Neural cell (in vitro differentiated cells): ENCODE measurements around the gene RPRD1A. TPM values are rescaled to one million over a fixed set of nuclear protein-coding genes. Genes with fewer than 3 reads are reported as not detected.
"Not testable (repeated sequence)": the region's sequence is repeated elsewhere in the genome, so short reads cannot be mapped to it uniquely, and the experiment has no call there.

Experiments
- H2AFZ ChIP-seq: fragments of 200-600, 300-800 bp; sonication (generic), shearing (Covaris generic); 2 replicates; pipeline ENCODE4 v1.6.0; 2014; ENCODE audit warnings: low read depth, mild to moderate bottlenecking, antibody characterized with exemption, low read length, moderate library complexity
- H3F3A ChIP-seq: fragments of 200-600 bp; shearing (Covaris generic); 2 replicates; pipeline ENCODE4 v1.6.1; 2016; ENCODE audit warnings: mild to moderate bottlenecking, moderate library complexity, mixed read lengths, antibody characterized with exemption, low read length; ENCODE audit not compliant: insufficient read depth, poor library complexity, severe bottlenecking
- H3K27ac ChIP-seq: fragments of 200-600, 300-800 bp; sonication (generic), shearing (Covaris generic); 2 replicates; pipeline ENCODE4 v1.5.1; 2014; ENCODE audit warnings: mild to moderate bottlenecking, low read length, moderate library complexity
- H3K27me3 ChIP-seq: fragments of 300-800, 200-600 bp; sonication (generic), shearing (Covaris generic); 2 replicates; pipeline ENCODE4 v1.6.0; 2014; ENCODE audit warnings: mild to moderate bottlenecking, low read depth, low read length, moderate library complexity; ENCODE audit not compliant: insufficient read depth
- H3K36me3 ChIP-seq: fragments of 300-800, 200-600 bp; sonication (generic), shearing (Covaris generic); 2 replicates; pipeline ENCODE4 v1.5.1; 2014; ENCODE audit warnings: mild to moderate bottlenecking, antibody characterized with exemption, low read length, moderate library complexity; ENCODE audit not compliant: insufficient read depth
- H3K4me2 ChIP-seq: fragments of 300-800, 200-600 bp; sonication (generic), shearing (Covaris generic); 2 replicates; pipeline ENCODE4 v1.6.0; 2014; ENCODE audit warnings: mild to moderate bottlenecking, low read length
- H3K4me3 ChIP-seq: fragments of 300-800, 200-600 bp; sonication (generic), shearing (Covaris generic); 2 replicates; pipeline ENCODE4 v1.5.1; 2014; ENCODE audit warnings: mild to moderate bottlenecking, low read length, moderate library complexity
- H3K79me2 ChIP-seq: fragments of 200-600 bp; shearing (Covaris generic); replicated peaks from 2 replicates; pipeline ENCODE4 v1.6.0; 2014; ENCODE audit warnings: mild to moderate bottlenecking, low read length, moderate library complexity; ENCODE audit not compliant: insufficient read depth
- H3K9ac ChIP-seq: fragments of 300-800, 200-600 bp; sonication (generic), shearing (Covaris generic); 2 replicates; pipeline ENCODE4 v1.6.1; 2016; ENCODE audit warnings: mild to moderate bottlenecking, low read length, mixed read lengths
- H3K9me2 ChIP-seq: fragments of 200-600 bp; shearing (Covaris generic); 2 replicates; pipeline ENCODE4 v1.6.1; 2016; ENCODE audit warnings: mild to moderate bottlenecking, low read length, mixed read lengths; ENCODE audit not compliant: insufficient read depth
- H3K9me3 ChIP-seq: fragments of 200-600, 300-800 bp; sonication (generic), shearing (Covaris generic); 2 replicates; pipeline ENCODE4 v1.6.1; 2016; ENCODE audit warnings: mild to moderate bottlenecking, mixed run types, low read length, moderate library complexity, mixed read lengths
- H4K20me1 ChIP-seq: fragments of 200-600 bp; shearing (Covaris generic); 2 replicates; pipeline ENCODE4 v1.6.1; 2016; ENCODE audit warnings: mild to moderate bottlenecking, mixed run types; ENCODE audit not compliant: insufficient read depth
- CTCF ChIP-seq: fragments of 450-650 bp; IDR thresholded peaks from 2 replicates; pipeline ENCODE4 v1.5.1; 2014; ENCODE audit warnings: antibody characterized with exemption, mild to moderate bottlenecking, moderate library complexity; ENCODE audit not compliant: poor library complexity, severe bottlenecking
- EP300 ChIP-seq: fragments of 450-650 bp; conservative IDR thresholded peaks from 2 replicates; pipeline ENCODE4 v1.6.1; 2014; ENCODE audit warnings: antibody characterized with exemption, mild to moderate bottlenecking, moderate library complexity; ENCODE audit not compliant: poor library complexity, severe bottlenecking
- EZH2 ChIP-seq: fragments of 200-600, 300-800 bp; shearing (Covaris generic), sonication (generic); IDR thresholded peaks from 2 replicates; pipeline ENCODE4 v1.6.1; 2014; ENCODE audit warnings: antibody characterized with exemption, low read length, borderline replicate concordance, mild to moderate bottlenecking; ENCODE audit not compliant: insufficient read depth, poor library complexity, severe bottlenecking
- MXI1 ChIP-seq: fragments of 450-650 bp; conservative IDR thresholded peaks from 2 replicates; pipeline ENCODE4 v1.6.1; 2014; ENCODE audit warnings: antibody characterized with exemption, mild to moderate bottlenecking; ENCODE audit not compliant: poor library complexity, severe bottlenecking
- POLR2AphosphoS5 ChIP-seq: IDR thresholded peaks from 2 replicates; pipeline ENCODE4 v1.6.1; 2012
- RAD21 ChIP-seq: fragments of 450-650 bp; conservative IDR thresholded peaks from 2 replicates; pipeline ENCODE4 v1.6.1; 2014; ENCODE audit warnings: antibody characterized with exemption, mild to moderate bottlenecking, moderate library complexity
- REST ChIP-seq: IDR thresholded peaks from 2 replicates; pipeline ENCODE4 v1.6.1; 2012; ENCODE audit warnings: borderline replicate concordance
- SMC3 ChIP-seq: fragments of 450-650 bp; conservative IDR thresholded peaks from 2 replicates; pipeline ENCODE4 v1.6.1; 2014; ENCODE audit warnings: antibody characterized with exemption, mild to moderate bottlenecking, moderate library complexity; ENCODE audit not compliant: poor library complexity
- TAF1 ChIP-seq: IDR thresholded peaks from 2 replicates; pipeline ENCODE4 v1.6.1; 2012; ENCODE audit warnings: low read depth
- polyA plus RNA-seq: library from polyadenylated mRNA; depleted of rRNA; stranded (reverse); fragments of >200 nt; gene quantifications from 2 replicates; pipeline ENCODE4 v1.2.3, GENCODE V29; 2014

Gene RPRD1A
- polyA plus RNA-seq, 1 donor from 2014 or later: 129 TPM

GRCh38 chr18:35968278-35968880, 99.0 kb downstream of the RPRD1A start:
- Histone ChIP-seq H3K4me3 (no peak overlapping the region), H3F3A (no peaks in the 10 kb centered on the region), H4K20me1 (no peaks in the 10 kb centered on the region), H3K36me3 (no peaks in the 10 kb centered on the region), H3K9me2 (no peaks in the 10 kb centered on the region), H3K79me2 (peaks cover 7% of the 10 kb centered on the region), H3K27ac (no peak overlapping the region), H3K27me3 (no peaks in the 10 kb centered on the region), H3K9me3 (no peaks in the 10 kb centered on the region), H2AFZ (no peak overlapping the region), H3K4me2 (no peak overlapping the region), H3K9ac (no peak overlapping the region)
- TF ChIP-seq POLR2AphosphoS5 (no peak), EZH2 (no peak), MXI1 (no peak), CTCF (no peak), RAD21 (no peak), REST (no peak), TAF1 (no peak), SMC3 (no peak), EP300 (no peak)

- not testable (repeated sequence) for H3K9ac ChIP-seq, H3K36me3 ChIP-seq, H3K79me2 ChIP-seq, H3K4me2 ChIP-seq, H3K27ac ChIP-seq, H3F3A ChIP-seq, H3K9me2 ChIP-seq, H3K27me3 ChIP-seq, H2AFZ ChIP-seq, H4K20me1 ChIP-seq, H3K4me3 ChIP-seq, H3K9me3 ChIP-seq
Observed at GRCh38 chr18:35967866-35968265, 99.5 kb downstream of the RPRD1A start.

- H3K36me3 ChIP-seq: no peaks in the 10 kb centered on the region
- H3F3A ChIP-seq: no peaks in the 10 kb centered on the region
- no peaks in the 10 kb centered on the region for H4K20me1 ChIP-seq
- H2AFZ ChIP-seq: no peak overlapping the region
- H3K9me3 ChIP-seq: no peaks in the 10 kb centered on the region
- no peaks in the 10 kb centered on the region for H3K79me2 ChIP-seq
- H3K9ac ChIP-seq: no peak overlapping the region
- no peaks in the 10 kb centered on the region for H3K27me3 ChIP-seq
- H3K27ac ChIP-seq: no peak overlapping the region
- no peaks in the 10 kb centered on the region for H3K9me2 ChIP-seq
- no peak for TF ChIP-seq TAF1
- no peak for TF ChIP-seq SMC3
- no peak for TF ChIP-seq CTCF
- TF ChIP-seq EZH2: no peak
- no peak for TF ChIP-seq RAD21
- no peak for TF ChIP-seq POLR2AphosphoS5
- no peak for TF ChIP-seq EP300
- no peak for TF ChIP-seq MXI1
- TF ChIP-seq REST: no peak
- no peak overlapping the region for H3K4me3 ChIP-seq
- no peak overlapping the region for H3K4me2 ChIP-seq
Observed at GRCh38 chr18:35964319-35964718, 103.0 kb downstream of the RPRD1A start.
